Mammary epithelial cell (primary cell): ENCODE results near the gene BCKDK.

ENCODE experiments used
- EZH2 ChIP-seq: IDR thresholded peaks from 2 replicates; pipeline ENCODE4 v1.6.1; 2012; ENCODE audit warnings: low read length, inconsistent platforms, borderline replicate concordance
- TF ChIP-seq, protein P1 (sequence below), 2 donors: IDR thresholded peaks in 1 of 2; conservative IDR thresholded peaks in 1 of 2; 2 replicates each; pipeline ENCODE4 v1.5.1; 2011 to 2012; ENCODE audit warnings: inconsistent platforms in 2 of 2, low read length in 2 of 2, mild to moderate bottlenecking in 2 of 2, control low read depth in 1 of 2, low read depth in 1 of 2; ENCODE audit not compliant: insufficient read depth in 1 of 2; ENCODE audit errors: extremely low read depth in 1 of 2

DNA sequence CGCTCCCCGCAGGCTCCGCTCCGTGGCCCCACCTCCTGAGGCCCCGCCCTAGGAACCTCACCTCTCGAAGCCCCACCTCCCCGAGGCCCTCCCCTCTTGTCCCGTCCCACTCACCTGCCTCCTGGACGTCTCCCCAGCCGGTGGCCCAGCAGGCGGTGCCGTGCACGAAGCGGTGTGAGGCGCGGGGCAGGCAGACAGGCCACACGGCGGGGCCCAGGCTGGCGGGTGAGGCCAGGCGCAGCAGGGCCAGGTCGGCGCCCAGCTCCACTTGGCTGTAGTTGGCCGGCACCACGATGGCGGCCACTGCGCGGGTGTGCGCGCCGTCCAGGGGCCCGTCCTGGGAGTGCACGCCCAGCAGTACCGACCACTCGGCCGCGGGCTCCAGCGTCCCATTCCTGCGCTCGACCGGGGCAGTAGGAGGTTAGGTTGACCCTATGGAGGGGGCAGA, 40.1 kb downstream of the BCKDK start:
- no peak for TF ChIP-seq EZH2
- TF ChIP-seq, protein P1, sequence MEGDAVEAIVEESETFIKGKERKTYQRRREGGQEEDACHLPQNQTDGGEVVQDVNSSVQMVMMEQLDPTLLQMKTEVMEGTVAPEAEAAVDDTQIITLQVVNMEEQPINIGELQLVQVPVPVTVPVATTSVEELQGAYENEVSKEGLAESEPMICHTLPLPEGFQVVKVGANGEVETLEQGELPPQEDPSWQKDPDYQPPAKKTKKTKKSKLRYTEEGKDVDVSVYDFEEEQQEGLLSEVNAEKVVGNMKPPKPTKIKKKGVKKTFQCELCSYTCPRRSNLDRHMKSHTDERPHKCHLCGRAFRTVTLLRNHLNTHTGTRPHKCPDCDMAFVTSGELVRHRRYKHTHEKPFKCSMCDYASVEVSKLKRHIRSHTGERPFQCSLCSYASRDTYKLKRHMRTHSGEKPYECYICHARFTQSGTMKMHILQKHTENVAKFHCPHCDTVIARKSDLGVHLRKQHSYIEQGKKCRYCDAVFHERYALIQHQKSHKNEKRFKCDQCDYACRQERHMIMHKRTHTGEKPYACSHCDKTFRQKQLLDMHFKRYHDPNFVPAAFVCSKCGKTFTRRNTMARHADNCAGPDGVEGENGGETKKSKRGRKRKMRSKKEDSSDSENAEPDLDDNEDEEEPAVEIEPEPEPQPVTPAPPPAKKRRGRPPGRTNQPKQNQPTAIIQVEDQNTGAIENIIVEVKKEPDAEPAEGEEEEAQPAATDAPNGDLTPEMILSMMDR (conservative IDR thresholded peaks at IDR 0.05 in 1 of 2, IDR thresholded peaks at IDR 0.05 in 1 of 2; ENCODE audit: extremely low read depth in 1 of 2, insufficient read depth in 1 of 2, low read depth in 1 of 2, low read length in 2 of 2), result no peak
